Activated CD8-positive, alpha-beta memory T cell treated with anti-CD3 and anti-CD28 coated beads, Interleukin-2, amount 50 U/mL, for 4 hours (primary cell): ENCODE measurements around the gene STAT2.
"Not testable (repeated sequence)": the region's sequence is repeated elsewhere in the genome, so short reads cannot be mapped to it uniquely, and the experiment has no call there.

Experiments
- DNase-seq: peaks from one replicate; pipeline ENCODE4 v3.0.0-alpha.2; 2020

Gene STAT2

DNA sequence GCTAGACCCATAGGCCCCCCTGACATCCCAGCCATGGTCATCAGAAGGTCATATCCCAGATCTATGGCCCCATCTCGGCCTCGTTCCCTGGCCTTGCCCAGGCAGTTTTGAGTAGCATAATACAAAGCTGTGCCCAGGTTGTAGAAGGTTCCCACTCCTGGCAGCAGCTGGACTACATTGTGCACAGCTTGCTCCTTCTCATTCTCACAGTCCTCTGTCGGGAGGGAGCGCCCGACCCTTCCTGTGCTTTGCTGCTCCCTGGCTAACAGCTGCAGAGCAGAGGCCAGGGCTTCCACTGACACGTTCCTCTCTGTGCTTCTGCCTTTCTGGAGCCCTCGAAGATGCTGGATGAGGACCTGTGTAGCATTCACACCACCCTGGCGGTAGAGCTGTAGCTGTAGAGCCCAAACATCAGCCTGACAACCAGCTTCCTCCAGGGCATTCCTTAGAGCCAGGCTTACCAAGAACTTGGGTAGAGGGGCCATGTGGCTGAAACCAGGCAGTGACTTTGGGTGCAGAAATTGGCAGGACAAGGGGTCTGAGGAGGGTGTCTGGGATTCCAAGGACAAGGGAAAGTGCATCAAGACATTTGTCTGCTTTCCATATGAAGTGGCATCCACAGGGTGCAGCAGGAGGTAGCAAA is 1.7 kb upstream of the STAT2 start:
- DNase-seq, result no peak

DNA sequence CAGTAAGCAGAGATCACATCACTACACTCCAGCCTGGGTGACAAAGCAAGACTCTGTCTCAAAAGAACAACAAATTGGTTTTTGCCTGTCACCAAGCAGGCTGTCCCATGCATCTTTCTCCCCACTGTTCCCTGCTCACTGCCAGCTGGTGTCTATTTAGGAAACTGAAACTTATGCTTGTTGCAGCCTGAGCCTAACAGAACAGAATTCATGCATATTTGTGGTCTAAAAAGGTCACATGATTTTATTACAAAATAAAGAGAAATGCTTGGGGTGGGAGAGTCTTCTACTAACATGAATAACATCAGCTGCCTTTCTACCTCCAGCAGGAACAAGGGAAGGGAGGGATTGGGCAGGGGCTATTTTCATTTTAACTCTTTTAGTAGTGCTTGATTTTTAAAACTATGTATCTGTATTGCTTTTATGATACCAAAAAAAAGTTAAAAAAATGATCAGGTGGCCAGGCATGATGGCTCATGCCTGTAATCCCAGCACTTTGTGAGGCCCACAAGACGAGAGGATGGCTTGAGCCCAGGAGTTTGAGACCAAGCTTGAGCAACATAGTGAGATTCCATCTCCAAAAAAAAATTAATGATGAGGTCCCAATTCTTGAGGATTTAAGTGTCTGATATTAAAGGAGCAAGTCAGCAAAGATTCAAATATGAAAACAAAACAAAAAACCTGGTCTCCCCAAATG is 923 bp downstream of the STAT2 start:
- DNase-seq, result no peak

DNA sequence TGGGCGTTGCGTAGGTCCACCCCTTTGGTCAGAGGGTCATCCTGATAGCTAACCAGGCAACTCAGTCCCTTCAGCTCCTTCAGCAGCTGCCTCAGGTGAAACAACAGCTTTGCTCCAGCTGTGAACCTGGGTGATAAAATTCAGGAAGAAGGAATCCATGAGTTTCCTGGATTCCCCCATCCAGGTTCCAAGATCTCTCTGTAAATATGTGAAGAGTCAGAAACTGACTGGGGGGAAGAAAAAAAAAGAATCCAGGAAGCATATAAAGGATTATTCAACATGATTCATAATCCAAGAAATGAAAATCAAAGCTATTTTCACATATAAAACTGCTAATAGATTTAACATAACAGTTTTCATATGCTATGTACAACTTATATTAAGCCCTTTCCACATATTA is 8.6 kb downstream of the STAT2 start:
- no peak for DNase-seq

DNA sequence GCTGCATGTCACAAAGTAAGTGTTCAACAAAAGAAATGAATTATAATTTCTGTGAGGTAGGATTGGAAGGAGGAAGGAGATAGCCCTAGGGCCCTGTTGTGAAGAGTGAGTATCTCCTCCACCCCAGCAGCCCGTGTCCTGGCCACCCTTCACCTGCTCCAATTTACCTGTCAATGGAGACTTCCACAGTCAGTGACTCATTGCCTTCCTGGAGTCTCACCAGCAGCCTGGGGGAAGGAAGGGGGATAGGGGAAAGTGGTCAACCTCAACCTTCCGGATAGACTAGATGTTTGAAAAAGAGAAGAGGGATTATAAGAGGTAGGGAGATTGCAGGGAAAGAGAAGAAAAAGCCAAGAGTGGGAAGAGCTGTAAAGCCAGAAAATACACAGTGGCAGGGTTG is 9.2 kb downstream of the STAT2 start:
- no peak for DNase-seq

DNA sequence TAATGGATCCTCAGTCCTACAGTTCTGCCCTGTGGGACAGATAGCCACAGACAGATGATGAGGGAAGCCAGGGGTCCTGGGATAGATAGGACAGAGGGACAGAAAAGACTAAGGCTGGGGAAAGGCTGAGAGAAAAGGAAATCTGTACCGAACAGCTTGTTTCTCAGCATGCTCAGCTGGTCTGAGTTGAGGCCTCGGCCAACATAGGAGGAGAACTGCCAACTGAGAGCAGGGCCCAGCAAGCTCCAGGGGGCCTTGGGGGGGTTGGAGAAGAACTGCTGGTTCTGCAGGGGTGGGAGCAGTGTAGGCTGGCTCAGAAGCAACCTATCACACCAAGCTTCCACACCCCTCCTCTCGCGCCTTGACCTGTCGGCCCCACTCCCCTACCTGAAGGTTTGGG is 11.1 kb downstream of the STAT2 start:
- DNase-seq, result no peak

DNA sequence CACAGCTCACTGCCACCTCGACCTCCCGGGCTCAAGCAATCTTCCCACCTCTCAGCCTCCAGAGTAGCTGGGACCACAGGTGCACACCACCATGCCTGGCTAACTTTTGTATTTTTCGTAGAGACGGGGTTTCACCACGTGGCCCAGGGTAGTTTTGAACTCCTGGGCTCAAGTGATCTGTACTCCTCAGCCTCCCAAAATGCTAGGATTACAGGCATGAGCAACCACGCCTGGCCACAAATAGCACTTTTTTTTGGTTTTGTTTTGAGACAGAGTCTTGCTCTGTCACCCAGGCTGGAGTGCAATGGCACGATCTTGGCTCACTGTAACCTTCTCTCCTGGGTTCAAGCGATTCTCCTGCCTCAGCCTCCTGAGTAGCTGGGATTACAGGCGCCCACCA is 12.7 kb downstream of the STAT2 start:
- DNase-seq, result not testable (repeated sequence)

DNA sequence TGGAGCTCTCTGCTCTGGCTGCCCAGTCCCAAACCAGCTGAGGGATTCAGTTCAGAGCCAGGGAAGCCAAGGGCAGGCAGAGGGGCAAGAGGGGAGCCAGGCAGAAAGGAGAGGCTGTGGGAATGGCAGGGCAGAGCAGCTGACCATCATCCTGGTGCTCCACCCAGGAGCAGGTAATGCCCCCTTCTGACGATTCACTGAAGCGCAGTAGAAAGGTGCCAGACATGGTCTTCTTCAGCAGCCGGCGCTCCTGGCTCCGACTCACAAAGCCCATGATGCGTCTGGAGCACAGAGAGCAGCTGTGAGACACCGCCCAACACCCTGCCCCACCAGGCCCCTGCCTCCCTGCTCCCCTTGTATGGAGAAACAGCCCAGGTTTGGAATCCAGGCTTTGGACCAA is 13.2 kb downstream of the STAT2 start:
- DNase-seq, result no peak

DNA sequence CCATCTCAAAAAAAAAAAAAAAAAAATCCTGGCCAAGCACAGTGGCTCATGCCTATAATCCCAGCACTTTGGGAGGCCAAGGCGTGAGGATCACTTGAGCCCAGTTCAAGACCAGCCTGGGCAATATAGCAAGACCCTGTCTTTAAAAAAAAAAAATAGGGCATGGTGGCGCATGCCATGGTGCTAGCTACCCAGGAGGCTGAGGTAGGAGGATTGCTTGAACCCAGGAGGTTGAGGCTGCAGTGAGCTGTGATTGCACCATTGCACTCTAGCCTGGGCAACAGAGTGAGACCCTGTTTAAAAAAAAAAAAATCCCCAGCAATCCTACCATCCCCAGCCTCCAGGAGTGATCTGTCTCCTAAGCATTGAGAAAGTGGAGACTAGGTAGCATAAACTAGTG is 17.6 kb downstream of the STAT2 start:
- not testable (repeated sequence) for DNase-seq

DNA sequence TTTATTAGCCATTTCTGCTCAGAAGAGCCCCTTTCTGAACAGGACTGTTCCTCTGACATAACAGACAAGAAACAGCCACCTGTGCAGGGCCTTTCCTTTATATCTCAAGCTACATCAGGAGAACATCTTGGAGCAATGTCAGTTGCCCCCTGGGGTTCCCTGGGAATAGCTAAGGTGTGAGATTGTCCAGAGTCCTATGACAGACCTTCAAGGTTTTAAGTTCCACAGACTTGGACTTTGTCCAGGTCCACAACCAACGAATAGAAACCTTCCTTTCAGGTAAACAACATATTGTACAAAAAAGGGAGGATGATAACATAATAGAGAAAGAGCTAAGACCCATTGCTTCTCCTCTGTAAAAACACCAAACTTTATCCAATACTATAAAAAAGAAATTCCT is 18.3 kb downstream of the STAT2 start:
- no peak for DNase-seq

DNA sequence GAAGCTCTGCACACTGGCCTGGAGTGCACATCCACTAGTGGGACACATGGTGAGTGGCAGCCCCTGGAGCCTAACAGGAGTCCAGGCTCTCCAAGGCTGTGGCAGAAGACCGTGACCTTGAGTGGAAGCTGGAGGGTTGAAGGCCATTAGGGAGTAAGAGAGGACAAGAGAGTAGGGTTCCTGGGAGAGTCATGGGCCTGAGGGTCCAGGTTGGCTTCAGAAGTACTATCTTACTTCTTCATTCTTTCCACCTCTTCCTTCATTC is 20.8 kb downstream of the STAT2 start:
- DNase-seq, result no peak

DNA sequence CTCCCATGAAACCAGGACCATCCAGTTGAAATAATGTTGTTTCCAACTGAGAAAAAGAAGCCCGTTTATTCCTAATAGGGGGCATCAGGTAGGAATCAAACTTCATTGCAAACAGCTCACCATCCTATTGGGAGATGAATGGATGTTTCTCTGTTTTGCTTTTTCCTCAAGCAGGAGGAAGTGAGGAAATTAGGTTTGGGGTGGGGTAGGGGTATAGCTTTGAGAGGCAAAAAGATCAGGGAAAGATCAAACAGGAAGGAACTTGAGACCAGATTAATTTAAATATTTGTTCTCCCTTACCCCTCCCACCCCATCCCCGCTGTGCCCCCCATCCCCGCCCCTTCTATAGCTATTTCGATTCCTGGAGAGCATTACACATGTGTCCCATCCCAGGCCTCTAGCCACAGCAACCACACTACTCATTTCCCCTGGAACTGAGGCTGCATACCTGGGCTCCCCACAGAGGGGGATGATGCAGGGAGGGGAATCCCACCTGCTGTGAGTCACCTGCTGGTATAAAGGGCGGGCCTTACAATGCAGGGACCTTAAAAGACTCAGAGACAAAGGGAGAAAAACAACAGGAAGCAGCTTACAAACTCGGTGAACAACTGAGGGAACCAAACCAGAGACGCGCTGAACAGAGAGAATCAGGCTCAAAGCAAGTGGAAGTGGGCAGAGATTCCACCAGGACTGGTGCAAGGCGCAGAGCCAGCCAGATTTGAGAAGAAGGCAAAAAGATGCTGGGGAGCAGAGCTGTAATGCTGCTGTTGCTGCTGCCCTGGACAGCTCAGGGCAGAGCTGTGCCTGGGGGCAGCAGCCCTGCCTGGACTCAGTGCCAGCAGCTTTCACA is 21.4 kb downstream of the STAT2 start, which contains the start of gene IL23A:
Gene IL23A, plus strand, starts transcription at position 577 of the 850 bp plus-strand sequence. Its CDS starts 161 bp downstream, at position 738.
- DNase-seq, result peak; percentile 85

DNA sequence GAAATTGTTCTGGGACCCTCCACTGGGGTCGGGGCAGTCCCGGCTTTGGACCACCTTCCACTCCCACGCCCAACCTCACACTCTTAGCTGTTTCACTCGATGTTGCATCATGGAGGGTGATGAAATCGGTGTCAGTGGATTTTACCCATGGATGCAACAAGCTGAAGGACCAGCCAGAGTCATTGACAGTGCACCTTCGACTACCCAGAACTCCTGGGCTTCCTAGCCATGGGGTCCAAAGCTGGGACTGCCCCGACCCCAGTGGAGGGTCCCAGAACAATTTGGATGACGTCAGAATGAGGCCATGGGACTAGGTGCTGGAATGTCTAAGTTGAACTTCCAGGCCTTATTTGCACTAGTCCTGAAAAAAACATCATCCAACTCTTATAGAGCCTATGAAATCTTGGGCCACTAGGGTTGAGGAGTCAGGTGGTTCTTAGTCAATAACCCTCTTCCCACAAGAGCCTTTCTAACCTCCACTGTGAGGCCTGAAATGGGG is 22.1 kb downstream of the STAT2 start:
- DNase-seq, result no peak

DNA sequence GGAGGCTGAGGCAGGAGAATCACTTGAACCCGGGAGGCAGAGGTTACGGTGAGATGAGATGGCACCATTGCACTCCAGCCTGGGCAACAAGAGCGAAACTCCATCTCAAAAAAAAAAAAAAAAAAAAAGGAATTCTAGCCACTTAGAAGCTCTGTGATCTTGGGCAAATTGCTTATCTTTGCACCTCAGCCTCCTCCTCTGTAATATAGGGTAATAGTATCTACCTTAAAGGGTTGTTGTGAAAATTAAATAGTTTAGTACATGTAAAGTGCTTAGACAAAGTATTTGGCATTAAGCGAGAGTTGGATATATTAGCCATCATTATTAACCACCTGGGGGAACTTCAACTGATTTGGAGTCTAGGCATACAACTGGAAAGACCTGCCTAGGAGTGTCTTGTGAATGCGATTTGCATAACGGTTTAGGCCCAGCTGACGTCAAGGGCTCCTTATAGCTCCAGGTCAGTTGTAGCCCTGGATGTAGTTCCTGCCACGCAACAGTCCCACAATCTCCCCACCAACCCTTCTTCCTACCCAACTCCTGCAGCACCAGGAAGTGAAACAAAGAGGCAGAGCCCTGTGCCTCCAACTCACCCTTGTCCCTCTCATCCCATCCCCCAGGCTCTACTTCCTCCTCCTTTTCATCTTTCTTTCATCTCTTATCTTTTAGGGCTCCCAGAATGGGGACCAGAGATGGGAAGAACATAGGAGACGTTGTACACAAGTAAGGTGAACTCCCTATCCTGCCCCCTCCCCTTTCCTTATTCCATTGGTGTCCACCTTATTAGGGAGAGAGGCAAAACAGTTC is 23.3 kb downstream of the STAT2 start:
- DNase-seq, result no peak

DNA sequence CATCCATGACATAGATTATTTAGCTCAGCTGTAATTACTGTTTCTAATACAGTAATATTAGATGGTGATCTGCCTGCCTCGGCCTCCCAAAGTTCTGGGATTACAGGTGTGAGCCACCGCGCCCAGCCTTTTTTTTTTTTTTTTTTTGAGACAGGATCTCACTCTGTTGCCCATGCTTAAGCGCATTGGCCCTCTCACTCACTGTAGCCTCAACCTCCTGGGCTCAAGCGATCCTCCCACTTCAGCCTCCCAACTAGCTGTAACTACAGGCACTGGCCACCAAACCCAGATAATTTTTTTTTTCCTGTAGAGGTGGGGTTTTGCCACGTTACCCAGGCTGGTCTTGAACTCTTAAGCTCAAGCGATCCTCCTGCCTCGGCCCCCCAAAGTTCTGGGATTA is 24.4 kb downstream of the STAT2 start:
- DNase-seq, result not testable (repeated sequence)

DNA sequence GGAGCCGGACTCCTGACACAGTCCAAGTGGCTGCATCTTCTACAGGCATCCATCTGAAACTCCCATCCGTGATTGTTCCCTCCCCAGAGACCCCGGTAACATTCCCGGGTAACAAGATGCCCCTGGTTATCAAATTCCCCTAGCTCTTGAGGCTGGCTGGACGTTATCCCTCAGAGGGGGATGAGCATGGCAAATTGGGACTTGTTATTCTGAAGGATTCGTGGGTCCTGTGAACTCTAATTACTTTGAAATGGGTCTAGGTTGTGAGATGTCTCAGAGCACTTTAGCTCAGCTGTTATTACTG is 25.5 kb downstream of the STAT2 start:
- no peak for DNase-seq

DNA sequence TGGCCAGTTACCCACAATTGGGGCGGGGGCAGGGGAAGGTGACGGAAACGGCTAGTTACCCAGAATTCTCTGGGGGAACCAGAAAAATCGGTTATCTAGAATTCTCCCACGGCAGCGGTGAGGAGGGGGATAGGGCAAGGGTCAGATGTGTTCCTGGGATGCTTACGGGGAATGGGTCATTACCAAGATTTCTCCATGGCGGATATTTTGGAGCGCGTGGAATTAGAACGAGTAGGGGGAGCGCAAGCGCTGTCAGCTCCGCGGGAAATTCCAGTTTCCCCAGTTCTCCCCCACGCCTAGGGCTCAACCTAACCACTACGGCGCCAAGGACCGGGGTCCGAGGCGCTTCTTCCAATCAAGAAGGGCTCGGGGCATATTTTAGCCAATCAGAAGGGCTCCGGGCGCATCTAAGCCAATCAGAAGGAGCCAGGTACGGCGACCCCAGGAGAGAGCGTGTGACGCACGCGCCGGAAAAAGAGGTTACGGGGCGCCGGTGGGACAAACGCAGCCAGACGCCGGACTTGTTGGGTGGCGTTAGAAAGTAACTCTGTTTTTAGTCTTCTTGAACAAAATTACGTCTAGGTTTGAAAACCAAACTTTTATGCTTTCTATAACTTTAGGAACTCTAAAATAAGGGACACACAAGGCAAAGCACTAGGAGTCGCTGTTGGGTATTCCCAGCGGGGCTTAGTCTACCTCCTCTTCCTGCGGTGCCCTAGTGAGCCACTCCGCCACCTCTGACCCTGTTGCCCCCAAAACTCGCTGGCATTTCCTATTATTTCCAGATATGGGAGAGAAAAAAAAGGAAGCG is 26.0 kb downstream of the STAT2 start, which contains the start of gene PAN2:
Gene PAN2, minus strand, starts transcription at position 322 of the 811 bp plus-strand sequence. CDS start 906 bp downstream, outside the sequence.
- DNase-seq, result peak; percentile 89

DNA sequence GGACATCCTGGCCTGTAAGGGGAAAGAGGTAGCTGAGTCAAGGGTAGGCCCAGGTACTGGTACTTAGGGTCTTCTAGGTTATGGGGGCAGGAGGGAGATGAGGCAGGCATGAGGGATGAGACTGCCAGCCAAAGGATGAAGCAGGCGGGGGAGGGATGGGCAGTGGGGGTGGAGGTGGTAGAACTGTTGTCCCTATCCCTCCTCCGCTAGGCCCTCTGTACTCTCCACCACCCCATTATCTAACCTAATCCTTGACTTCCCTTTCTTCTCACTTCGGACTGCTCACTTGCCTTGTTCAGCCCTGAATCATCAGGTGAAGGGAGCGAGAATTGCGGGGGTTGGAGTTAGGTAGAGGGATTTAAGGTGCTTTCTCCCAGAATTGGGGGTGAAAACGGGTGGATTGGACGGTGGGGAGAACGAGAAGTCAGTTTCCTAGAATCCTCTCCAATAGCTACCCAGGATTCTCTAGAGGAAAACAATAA is 26.7 kb downstream of the STAT2 start:
- DNase-seq, result no peak

DNA sequence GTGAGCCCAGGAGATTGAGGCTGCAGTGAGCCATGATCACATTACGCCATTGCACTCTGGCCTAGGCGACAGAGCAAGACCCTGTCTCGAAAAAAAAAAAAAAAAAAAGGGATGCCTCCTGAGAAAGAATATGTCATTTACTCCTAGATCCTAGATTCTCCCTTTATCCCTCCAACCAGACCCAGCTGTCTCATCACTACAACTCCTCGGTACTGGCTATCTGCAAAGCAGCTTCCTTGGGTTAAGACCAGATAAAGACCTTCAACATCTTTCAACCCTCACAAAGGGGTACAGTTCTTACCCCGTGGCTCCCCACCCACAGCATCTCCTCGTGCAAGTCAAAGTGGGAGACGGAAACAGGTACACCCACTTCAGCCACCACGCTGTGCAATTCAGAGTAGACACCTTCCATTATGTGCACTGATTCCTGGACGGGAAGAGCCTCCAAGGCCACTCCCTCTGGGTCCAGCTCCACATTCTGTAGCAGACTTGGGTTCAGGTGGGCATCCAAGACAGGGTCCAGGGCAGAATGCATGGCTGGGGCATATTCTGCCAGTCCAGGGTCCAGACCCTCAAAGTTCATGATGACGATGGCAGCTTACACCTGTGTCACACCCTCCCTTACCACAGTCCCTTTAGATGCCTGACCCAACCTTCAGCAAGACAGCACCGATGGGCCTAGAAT is 27.3 kb downstream of the STAT2 start:
- no peak for DNase-seq

DNA sequence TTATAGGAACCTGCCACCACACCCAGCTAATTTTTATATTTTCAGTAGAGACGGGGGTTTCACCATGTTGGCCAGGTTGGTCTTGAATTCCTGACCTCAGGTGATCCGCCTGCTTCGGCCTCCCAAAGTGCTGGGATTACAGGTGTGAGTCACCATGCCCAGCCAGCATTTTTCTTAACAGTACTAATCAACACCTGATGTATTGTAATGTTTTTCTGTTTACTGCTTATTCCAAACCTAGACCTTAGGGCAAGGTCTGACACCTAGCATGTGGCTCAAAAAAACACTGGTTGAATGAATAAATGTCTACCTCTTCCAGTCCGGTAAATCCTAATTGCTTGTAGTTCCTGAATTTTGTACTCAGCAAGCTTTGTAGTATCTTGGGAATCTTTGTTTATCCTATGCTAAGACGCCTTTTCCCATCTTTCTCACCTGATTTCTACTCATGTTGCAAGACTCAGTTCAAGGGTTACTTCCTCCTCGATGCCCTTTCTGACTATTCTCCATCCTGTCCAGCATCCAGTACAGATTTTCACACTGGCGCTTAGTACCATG is 28.9 kb downstream of the STAT2 start:
- DNase-seq, result no peak

DNA sequence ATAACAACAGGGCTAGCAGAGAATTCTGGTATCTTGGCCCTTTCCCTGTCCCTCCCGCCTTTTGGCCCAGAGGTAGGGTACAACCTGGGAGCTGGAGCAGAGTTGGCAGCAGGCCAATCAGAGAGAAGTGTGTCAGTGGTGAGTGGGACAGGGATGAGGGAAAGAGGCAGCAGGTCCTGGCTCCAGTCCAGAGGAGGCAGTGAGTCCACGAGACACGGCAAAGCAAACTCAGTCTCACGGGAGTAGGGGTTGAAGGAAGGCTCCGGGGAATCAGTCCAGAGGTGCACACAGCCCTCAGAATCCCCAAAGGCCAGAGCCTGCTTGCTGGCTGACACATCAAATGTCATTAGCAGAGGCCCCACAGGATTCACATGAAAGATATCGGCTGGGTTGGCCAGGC is 33.4 kb downstream of the STAT2 start:
- no peak for DNase-seq

DNA sequence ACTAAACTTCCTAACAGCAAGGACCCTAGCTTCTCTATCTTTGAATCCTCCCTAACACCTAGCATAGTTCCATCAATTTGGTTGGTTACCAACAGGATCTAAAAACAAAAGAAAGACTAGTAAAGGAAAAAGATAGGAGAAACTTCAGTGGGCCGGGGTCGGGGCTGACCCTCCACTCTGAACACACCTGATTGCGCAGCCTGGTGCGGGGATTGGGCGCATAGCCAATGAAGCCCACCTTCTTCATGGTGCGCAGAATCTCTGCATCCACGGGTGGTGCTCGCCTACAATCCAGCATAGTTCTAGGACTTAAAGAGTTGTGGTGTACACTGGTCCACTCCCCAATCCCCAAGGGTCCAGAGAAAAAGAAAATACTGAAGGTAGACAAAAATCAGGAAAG is 33.8 kb downstream of the STAT2 start:
- DNase-seq, result no peak
